Lower leg skin (tissue), 3 donors: ENCODE measurements around the gene SYCP2.

Experiments
- POLR2A ChIP-seq, 2 donors: fragments of 450-650 bp; IDR thresholded peaks; one replicate each; pipeline ENCODE4 v1.6.1; 2016 to 2017; ENCODE audit warnings: antibody characterized with exemption in 2 of 2, mild to moderate bottlenecking in 1 of 2, moderate library complexity in 1 of 2
- TF ChIP-seq, protein P1 (sequence below), 3 donors: fragments of 450-650 bp; IDR thresholded peaks; one replicate each; pipeline ENCODE4 v1.5.1; 2016; ENCODE audit warnings: antibody characterized with exemption in 3 of 3, mild to moderate bottlenecking in 3 of 3, moderate library complexity in 2 of 3

DNA sequence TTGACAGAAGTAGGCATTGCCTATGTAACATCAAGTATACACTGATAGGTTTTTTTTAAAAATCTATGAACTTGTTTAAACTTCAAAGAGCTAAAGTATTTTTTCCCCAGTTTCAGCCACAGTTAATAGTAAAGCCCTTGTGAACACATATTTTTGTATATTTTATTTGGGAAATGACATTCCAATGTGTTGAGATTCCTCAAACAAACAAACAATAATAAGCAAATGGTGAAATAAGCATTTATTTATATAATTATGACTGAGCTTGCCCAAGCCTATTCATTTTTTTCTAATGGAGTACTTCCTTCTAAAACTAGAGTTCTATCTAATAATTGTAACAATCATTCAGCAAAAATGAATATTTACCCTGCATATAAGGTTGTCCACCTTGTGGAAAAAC lies 12.5 kb downstream of the SYCP2 start:
- TF ChIP-seq, protein P1, sequence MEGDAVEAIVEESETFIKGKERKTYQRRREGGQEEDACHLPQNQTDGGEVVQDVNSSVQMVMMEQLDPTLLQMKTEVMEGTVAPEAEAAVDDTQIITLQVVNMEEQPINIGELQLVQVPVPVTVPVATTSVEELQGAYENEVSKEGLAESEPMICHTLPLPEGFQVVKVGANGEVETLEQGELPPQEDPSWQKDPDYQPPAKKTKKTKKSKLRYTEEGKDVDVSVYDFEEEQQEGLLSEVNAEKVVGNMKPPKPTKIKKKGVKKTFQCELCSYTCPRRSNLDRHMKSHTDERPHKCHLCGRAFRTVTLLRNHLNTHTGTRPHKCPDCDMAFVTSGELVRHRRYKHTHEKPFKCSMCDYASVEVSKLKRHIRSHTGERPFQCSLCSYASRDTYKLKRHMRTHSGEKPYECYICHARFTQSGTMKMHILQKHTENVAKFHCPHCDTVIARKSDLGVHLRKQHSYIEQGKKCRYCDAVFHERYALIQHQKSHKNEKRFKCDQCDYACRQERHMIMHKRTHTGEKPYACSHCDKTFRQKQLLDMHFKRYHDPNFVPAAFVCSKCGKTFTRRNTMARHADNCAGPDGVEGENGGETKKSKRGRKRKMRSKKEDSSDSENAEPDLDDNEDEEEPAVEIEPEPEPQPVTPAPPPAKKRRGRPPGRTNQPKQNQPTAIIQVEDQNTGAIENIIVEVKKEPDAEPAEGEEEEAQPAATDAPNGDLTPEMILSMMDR (IDR thresholded peaks at IDR 0.05): no peak
- TF ChIP-seq POLR2A (IDR thresholded peaks at IDR 0.05): no peak
